Measurements from ENCODE around the gene ZNF485.
"Not testable (repeated sequence)": the region's sequence is repeated elsewhere in the genome, so short reads cannot be mapped to it uniquely, and the experiment has no call there.

ZNF485 gene

DNA sequence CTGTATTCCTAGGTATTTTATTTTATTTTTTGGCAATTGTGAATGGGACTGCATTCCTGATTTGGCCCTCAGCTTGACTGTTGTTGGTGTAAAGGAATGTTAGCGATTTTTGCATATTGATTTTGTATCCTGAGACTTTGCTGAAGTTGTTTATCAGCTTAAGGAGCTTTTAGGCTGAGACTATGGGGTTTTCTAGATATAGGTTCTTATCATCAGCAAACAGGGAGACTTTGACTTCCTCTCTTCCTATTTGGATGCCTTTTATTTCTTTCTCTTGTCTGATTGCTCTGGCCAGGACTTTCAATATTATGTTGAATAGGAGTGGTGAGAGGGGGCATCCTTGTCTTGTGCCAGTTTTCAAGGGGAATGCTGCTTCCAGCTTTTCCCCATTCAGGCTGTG is 29.6 kb downstream of the ZNF485 start:
- H3K9me3 ChIP-seq (ENCODE audit: control insufficient read depth in 5 of 5, low read length in 5 of 5), result peaks cover 0 to 22% (median 15%) of the 10 kb centered on the region in 5 donors
- not testable (repeated sequence) for H3K27ac ChIP-seq (ENCODE audit: low read depth, low read length); H3K4me1 ChIP-seq (ENCODE audit: control insufficient read depth in 5 of 5, insufficient read depth in 5 of 5, low read length in 5 of 5); H3K9ac ChIP-seq (ENCODE audit: low read length in 5 of 5); H3K4me3 ChIP-seq (ENCODE audit: low read depth in 1 of 5, low read length in 5 of 5); H3K27me3 ChIP-seq (ENCODE audit: control insufficient read depth in 5 of 5, insufficient read depth in 4 of 5, low read length in 5 of 5); H3K36me3 ChIP-seq (ENCODE audit: control insufficient read depth in 5 of 5, insufficient read depth in 5 of 5, low read length in 5 of 5)

DNA sequence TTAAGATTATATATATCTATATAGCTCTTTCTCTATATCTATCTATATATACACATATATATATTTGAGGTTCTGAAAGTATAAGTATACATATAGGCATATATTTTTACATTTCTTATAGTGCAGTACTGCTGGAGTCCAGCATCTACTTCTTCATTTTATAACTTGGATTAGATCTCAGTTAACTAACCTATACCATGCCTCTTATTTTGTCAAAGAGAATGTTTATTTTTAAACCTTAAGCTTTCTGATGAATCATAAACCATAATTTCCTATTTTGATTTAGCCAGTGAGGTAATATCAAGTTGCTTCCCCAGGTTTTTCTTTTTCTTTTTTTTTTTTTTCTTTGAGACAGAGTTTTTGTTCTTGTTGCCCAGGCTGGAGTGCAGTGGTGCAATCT is 34.4 kb downstream of the ZNF485 start:
- Histone ChIP-seq H3K36me3 (ENCODE audit: control insufficient read depth in 5 of 5, insufficient read depth in 5 of 5, low read length in 5 of 5) (peaks cover 17 to 39% (median 32%) of the 10 kb centered on the region in 5 donors), H3K27me3 (ENCODE audit: control insufficient read depth in 5 of 5, insufficient read depth in 4 of 5, low read length in 5 of 5) (no peaks in the 10 kb centered on the region), H3K9ac (ENCODE audit: low read length in 5 of 5) (no peak overlapping the region), H3K4me3 (ENCODE audit: low read depth in 1 of 5, low read length in 5 of 5) (no peak overlapping the region), H3K9me3 (ENCODE audit: control insufficient read depth in 5 of 5, low read length in 5 of 5) (peaks cover 38 to 54% (median 52%) of the 10 kb centered on the region in 5 donors), H3K4me1 (ENCODE audit: control insufficient read depth in 5 of 5, insufficient read depth in 5 of 5, low read length in 5 of 5) (no peaks in the 10 kb centered on the region), H3K27ac (ENCODE audit: low read depth, low read length) (no peak overlapping the region)

DNA sequence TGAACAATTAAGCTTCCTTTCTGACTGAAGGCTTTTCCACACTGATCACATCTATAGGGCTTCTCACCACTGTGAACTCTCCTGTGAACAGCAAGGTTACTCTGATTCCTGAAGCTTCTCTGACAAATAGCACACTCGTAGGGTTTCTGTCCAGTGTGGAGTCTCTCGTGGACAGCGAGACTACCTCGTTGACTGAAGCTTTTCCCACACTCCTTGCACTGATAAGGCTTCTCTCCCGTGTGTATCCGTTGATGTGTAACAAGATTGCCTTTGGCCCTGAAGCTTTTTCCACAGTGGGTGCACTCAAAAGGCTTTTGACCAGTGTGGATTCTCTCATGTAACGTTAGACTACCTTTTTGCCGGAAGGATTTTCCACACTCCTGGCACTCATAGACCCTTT is 38.0 kb downstream of the ZNF485 start:
- H3K27me3 ChIP-seq (ENCODE audit: control insufficient read depth in 5 of 5, insufficient read depth in 4 of 5, low read length in 5 of 5), result no peaks in the 10 kb centered on the region
- peak overlapping the region; percentile 27 to 56 (median 45) for H3K4me3 ChIP-seq (ENCODE audit: low read depth in 1 of 5, low read length in 5 of 5)
- H3K9me3 ChIP-seq (ENCODE audit: control insufficient read depth in 5 of 5, low read length in 5 of 5), result peaks cover 47 to 60% (median 55%) of the 10 kb centered on the region in 5 donors
- H3K4me1 ChIP-seq (ENCODE audit: control insufficient read depth in 5 of 5, insufficient read depth in 5 of 5, low read length in 5 of 5), result peaks cover 2 to 17% (median 13%) of the 10 kb centered on the region in 5 donors
- H3K27ac ChIP-seq (ENCODE audit: low read depth, low read length), result no peak overlapping the region
- peaks cover 24 to 43% (median 36%) of the 10 kb centered on the region in 5 donors for H3K36me3 ChIP-seq (ENCODE audit: control insufficient read depth in 5 of 5, insufficient read depth in 5 of 5, low read length in 5 of 5)
- no peak overlapping the region for H3K9ac ChIP-seq (ENCODE audit: low read length in 5 of 5)

DNA sequence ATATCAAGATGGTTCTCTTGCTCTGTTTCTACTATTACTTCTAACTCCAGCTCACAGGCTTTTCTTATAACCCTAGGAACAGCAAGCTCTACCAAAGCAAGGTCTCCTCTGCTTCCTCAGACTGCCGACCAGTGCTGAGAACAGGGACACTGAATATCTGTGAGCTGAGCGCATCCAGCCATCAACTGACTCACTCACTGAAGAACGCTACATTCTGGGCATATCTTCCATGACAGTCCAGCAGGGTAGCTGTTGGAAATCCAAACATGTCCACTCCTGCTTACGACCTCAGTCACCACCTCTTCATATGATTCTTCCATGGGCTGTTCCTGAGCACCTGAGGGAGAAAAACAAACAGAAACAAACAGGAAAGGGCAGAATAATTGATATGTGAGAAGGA is 39.6 kb downstream of the ZNF485 start:
- H3K27me3 ChIP-seq (ENCODE audit: control insufficient read depth in 5 of 5, insufficient read depth in 4 of 5, low read length in 5 of 5), result no peaks in the 10 kb centered on the region
- H3K27ac ChIP-seq (ENCODE audit: low read depth, low read length), result no peak overlapping the region
- peak overlapping the region in 4 of 5 donors; percentile 0 to 27 (median 12) for H3K4me3 ChIP-seq (ENCODE audit: low read depth in 1 of 5, low read length in 5 of 5)
- H3K36me3 ChIP-seq (ENCODE audit: control insufficient read depth in 5 of 5, insufficient read depth in 5 of 5, low read length in 5 of 5), result peaks cover 24 to 43% (median 36%) of the 10 kb centered on the region in 5 donors
- H3K4me1 ChIP-seq (ENCODE audit: control insufficient read depth in 5 of 5, insufficient read depth in 5 of 5, low read length in 5 of 5), result peaks cover 2 to 21% (median 16%) of the 10 kb centered on the region in 5 donors
- H3K9me3 ChIP-seq (ENCODE audit: control insufficient read depth in 5 of 5, low read length in 5 of 5), result peaks cover 46 to 57% (median 55%) of the 10 kb centered on the region in 5 donors
- no peak overlapping the region for H3K9ac ChIP-seq (ENCODE audit: low read length in 5 of 5)

DNA sequence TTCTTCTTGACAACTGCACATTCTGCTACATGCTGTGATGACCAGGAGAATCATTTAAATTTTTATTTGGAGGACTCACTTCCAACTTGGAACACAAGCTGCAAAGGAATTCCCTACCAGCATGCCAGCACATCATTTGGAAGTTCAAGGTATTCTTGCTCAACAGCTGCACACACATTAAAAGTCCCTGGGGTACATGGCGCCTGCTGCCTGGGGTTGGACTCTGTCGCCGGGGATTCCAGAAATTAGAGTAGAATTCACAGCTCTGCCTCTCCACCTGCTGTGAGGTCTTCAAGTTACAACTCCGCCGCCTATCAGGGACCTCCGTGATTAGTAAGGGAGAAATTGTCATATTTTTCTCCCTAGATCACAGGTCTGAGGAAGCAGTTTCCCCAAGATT is 41.3 kb downstream of the ZNF485 start:
- Histone ChIP-seq H3K4me1 (ENCODE audit: control insufficient read depth in 5 of 5, insufficient read depth in 5 of 5, low read length in 5 of 5) (peaks cover 2 to 21% (median 16%) of the 10 kb centered on the region in 5 donors), H3K4me3 (ENCODE audit: low read depth in 1 of 5, low read length in 5 of 5) (peak overlapping the region; percentile 73 to 86 (median 83)), H3K27me3 (ENCODE audit: control insufficient read depth in 5 of 5, insufficient read depth in 4 of 5, low read length in 5 of 5) (no peaks in the 10 kb centered on the region), H3K27ac (ENCODE audit: low read depth, low read length) (peak overlapping the region; percentile 65), H3K9ac (ENCODE audit: low read length in 5 of 5) (peak overlapping the region in 3 of 5 donors; percentile 87 to 95 (median 90)), H3K36me3 (ENCODE audit: control insufficient read depth in 5 of 5, insufficient read depth in 5 of 5, low read length in 5 of 5) (peaks cover 24 to 39% (median 33%) of the 10 kb centered on the region in 5 donors), H3K9me3 (ENCODE audit: control insufficient read depth in 5 of 5, low read length in 5 of 5) (peaks cover 34 to 42% (median 40%) of the 10 kb centered on the region in 5 donors)

DNA sequence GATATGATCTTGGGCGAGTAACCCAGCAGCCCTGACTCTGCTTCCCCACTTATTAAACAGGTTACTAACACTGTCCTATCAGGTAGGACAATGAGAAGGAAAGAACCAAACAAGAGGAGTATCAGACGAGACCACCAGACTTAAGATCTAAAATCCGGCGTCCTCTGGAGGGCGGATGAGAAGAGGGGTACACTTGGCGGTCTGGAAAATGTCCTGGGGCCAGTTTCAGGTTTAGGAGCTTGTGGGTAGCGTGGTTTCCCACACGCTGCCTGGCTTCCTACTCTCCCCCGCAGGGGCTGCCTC is 41.8 kb downstream of the ZNF485 start:
- no peaks in the 10 kb centered on the region for H3K27me3 ChIP-seq (ENCODE audit: control insufficient read depth in 5 of 5, insufficient read depth in 4 of 5, low read length in 5 of 5)
- H3K9me3 ChIP-seq (ENCODE audit: control insufficient read depth in 5 of 5, low read length in 5 of 5), result peaks cover 30 to 37% (median 36%) of the 10 kb centered on the region in 5 donors
- peak overlapping the region; percentile 73 to 86 (median 83) for H3K4me3 ChIP-seq (ENCODE audit: low read depth in 1 of 5, low read length in 5 of 5)
- H3K9ac ChIP-seq (ENCODE audit: low read length in 5 of 5), result peak overlapping the region; percentile 87 to 95 (median 88)
- peaks cover 2 to 21% (median 16%) of the 10 kb centered on the region in 5 donors for H3K4me1 ChIP-seq (ENCODE audit: control insufficient read depth in 5 of 5, insufficient read depth in 5 of 5, low read length in 5 of 5)
- peak overlapping the region; percentile 65 for H3K27ac ChIP-seq (ENCODE audit: low read depth, low read length)
- H3K36me3 ChIP-seq (ENCODE audit: control insufficient read depth in 5 of 5, insufficient read depth in 5 of 5, low read length in 5 of 5), result peaks cover 24 to 34% (median 30%) of the 10 kb centered on the region in 5 donors

DNA sequence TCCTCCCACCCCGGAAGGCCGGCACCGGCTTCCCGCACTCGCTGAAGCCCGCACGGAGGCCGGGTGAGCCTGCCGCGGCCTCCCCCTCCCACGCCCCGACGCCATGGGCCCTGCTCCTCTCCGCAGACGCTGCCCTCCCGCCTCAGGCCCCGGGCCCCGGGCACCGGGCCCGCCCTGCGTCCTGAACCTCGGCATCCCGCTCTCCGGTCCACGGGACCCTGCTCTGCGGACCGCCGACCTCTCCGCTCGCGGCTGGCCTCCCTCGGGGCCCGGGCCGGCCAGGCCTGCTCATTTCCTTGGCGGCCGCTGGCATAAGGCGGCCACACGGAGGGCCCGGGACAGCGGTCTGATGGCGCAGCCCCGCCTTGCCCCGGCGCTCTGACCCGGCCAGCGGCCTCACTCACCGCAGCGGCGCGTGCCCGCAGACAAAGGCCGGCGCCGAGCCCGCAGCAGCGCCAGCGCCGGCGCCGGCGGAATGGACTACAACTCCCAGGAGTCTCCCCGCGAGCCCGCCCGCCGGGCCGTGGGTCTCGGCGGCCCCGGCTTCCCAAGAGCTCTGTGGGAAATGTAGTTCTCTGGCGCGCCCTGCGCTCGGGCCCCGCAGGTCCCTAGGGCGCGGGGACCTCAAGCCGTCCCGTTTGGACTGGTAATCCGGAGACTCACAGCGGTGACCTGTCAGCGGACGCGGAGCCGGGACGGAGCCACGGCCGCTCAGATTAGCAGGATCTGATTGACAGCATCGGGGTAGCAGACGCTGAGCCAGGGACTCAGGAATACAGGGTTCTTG is 42.4 kb downstream of the ZNF485 start, which contains the start of gene ZNF32:
Gene ZNF32 (minus strand): TSS at position 484 of the 787 bp plus-strand sequence. CDS start 2,748 bp downstream, outside the sequence.
- Histone ChIP-seq H3K4me3 (ENCODE audit: low read depth in 1 of 5, low read length in 5 of 5) (peak within 1 kb of the TSS; percentile 81 to 86 (median 83)), H3K36me3 (ENCODE audit: control insufficient read depth in 5 of 5, insufficient read depth in 5 of 5, low read length in 5 of 5) (peaks cover 24 to 29% (median 24%) of the 10 kb centered on the region in 5 donors), H3K27ac (ENCODE audit: low read depth, low read length) (peak within 1 kb of the TSS; percentile 65), H3K4me1 (ENCODE audit: control insufficient read depth in 5 of 5, insufficient read depth in 5 of 5, low read length in 5 of 5) (peaks cover 2 to 21% (median 16%) of the 10 kb centered on the region in 5 donors), H3K9me3 (ENCODE audit: control insufficient read depth in 5 of 5, low read length in 5 of 5) (peaks cover 27 to 32% (median 31%) of the 10 kb centered on the region in 5 donors), H3K27me3 (ENCODE audit: control insufficient read depth in 5 of 5, insufficient read depth in 4 of 5, low read length in 5 of 5) (no peaks in the 10 kb centered on the region), H3K9ac (ENCODE audit: low read length in 5 of 5) (peak within 1 kb of the TSS; percentile 87 to 95 (median 88))

DNA sequence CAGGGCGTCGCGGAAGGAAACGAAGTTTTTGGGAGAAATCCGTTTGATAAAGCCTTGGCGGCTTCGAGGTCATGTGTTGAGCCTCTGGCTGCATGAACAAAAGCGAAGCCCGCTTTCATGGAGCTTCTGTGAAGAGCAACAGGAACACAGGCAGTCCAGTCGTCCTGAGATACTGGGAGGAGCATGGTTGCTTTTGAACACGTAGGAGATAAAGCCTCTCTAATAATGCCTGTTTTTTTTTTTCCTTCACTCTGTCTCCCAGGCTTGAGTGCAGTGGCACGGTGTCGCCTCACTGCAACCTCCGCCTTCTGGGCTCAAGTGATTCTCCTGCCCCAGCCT is 42.9 kb downstream of the ZNF485 start:
- Histone ChIP-seq H3K4me1 (ENCODE audit: control insufficient read depth in 5 of 5, insufficient read depth in 5 of 5, low read length in 5 of 5) (peaks cover 2 to 21% (median 16%) of the 10 kb centered on the region in 5 donors), H3K9ac (ENCODE audit: low read length in 5 of 5) (peak overlapping the region; percentile 68 to 95 (median 86)), H3K4me3 (ENCODE audit: low read depth in 1 of 5, low read length in 5 of 5) (peak overlapping the region; percentile 81 to 86 (median 83)), H3K27me3 (ENCODE audit: control insufficient read depth in 5 of 5, insufficient read depth in 4 of 5, low read length in 5 of 5) (no peaks in the 10 kb centered on the region), H3K9me3 (ENCODE audit: control insufficient read depth in 5 of 5, low read length in 5 of 5) (peaks cover 21 to 27% (median 25%) of the 10 kb centered on the region in 5 donors), H3K27ac (ENCODE audit: low read depth, low read length) (peak overlapping the region; percentile 65), H3K36me3 (ENCODE audit: control insufficient read depth in 5 of 5, insufficient read depth in 5 of 5, low read length in 5 of 5) (peaks cover 19 to 23% (median 20%) of the 10 kb centered on the region in 5 donors)

DNA sequence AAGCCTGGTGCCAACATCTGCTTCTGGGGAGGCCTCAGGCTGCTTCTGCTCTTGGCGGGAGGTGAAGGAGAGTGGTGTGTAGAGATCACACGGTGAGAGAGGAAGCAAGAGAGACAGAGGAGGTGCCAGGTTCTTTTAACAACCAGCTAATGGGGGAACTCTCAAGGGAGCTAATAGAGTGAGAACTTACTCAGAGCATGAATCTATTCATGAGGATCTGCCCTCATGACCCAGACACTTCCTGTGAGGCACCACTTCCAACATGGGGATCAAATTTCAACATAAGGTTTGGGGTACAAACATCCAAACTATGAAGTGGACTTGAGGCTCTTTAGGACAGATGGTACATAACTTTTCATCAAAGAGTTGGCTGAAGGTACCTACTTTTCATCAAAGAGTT is 47.5 kb downstream of the ZNF485 start:
- H3K27me3 ChIP-seq (ENCODE audit: control insufficient read depth in 5 of 5, insufficient read depth in 4 of 5, low read length in 5 of 5), result peaks cover 0 to 4% (median 0%) of the 10 kb centered on the region in 5 donors
- peaks cover 0 to 8% (median 7%) of the 10 kb centered on the region in 5 donors for H3K4me1 ChIP-seq (ENCODE audit: control insufficient read depth in 5 of 5, insufficient read depth in 5 of 5, low read length in 5 of 5)
- H3K9ac ChIP-seq (ENCODE audit: low read length in 5 of 5), result no peak overlapping the region
- H3K27ac ChIP-seq (ENCODE audit: low read depth, low read length), result no peak overlapping the region
- H3K9me3 ChIP-seq (ENCODE audit: control insufficient read depth in 5 of 5, low read length in 5 of 5), result no peaks in the 10 kb centered on the region
- H3K36me3 ChIP-seq (ENCODE audit: control insufficient read depth in 5 of 5, insufficient read depth in 5 of 5, low read length in 5 of 5), result no peaks in the 10 kb centered on the region
- no peak overlapping the region for H3K4me3 ChIP-seq (ENCODE audit: low read depth in 1 of 5, low read length in 5 of 5)

DNA sequence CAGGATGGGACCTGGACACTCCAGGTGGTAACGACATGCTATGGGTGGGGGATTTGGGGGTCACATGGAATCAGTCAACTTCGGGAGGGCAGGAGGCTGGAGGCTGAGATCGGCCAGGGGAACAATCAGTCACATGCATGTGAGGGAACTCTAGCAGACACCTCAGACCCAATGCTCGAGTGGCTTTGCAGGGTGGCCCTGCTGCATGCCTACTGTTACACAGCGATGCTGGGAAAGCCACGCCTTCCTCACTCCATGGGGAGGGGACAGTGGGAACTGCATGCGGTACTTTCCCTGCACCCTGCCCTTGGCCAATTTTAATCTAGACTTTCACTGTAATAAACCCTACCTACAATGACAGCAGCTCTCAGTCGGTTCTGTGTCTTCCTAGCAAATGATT is 49.1 kb downstream of the ZNF485 start:
- Histone ChIP-seq H3K9ac (ENCODE audit: low read length in 5 of 5) (no peak overlapping the region), H3K4me1 (ENCODE audit: control insufficient read depth in 5 of 5, insufficient read depth in 5 of 5, low read length in 5 of 5) (no peaks in the 10 kb centered on the region), H3K27ac (ENCODE audit: low read depth, low read length) (no peak overlapping the region), H3K9me3 (ENCODE audit: control insufficient read depth in 5 of 5, low read length in 5 of 5) (no peaks in the 10 kb centered on the region), H3K4me3 (ENCODE audit: low read depth in 1 of 5, low read length in 5 of 5) (no peak overlapping the region), H3K36me3 (ENCODE audit: control insufficient read depth in 5 of 5, insufficient read depth in 5 of 5, low read length in 5 of 5) (no peaks in the 10 kb centered on the region), H3K27me3 (ENCODE audit: control insufficient read depth in 5 of 5, insufficient read depth in 4 of 5, low read length in 5 of 5) (peaks cover 0 to 4% (median 2%) of the 10 kb centered on the region in 5 donors)
